Measurements from ENCODE around the gene PLCH1.
"Not testable (repeated sequence)": the region's sequence is repeated elsewhere in the genome, so short reads cannot be mapped to it uniquely, and the experiment has no call there.

PLCH1 gene

DNA sequence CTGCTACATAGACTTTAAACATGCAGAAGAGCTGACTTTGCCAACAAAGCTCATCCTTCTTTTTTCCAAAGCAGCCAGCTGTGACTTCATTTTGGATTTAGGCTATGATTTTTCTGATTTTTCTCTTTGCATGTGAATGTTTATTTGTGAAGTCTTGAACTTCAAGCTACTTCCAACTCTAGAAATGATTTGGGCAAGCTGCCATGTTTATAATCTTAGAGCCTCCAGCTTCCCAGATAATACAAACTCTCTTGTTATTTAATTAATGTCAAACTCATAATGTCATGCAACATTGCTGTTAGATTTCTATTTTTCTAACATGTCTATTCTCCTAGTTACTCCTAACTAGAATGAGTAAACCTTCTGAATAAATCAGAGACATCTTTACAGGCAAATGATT lies 106.4 kb downstream of the PLCH1 start:
- DNase-seq: not testable (repeated sequence)

DNA sequence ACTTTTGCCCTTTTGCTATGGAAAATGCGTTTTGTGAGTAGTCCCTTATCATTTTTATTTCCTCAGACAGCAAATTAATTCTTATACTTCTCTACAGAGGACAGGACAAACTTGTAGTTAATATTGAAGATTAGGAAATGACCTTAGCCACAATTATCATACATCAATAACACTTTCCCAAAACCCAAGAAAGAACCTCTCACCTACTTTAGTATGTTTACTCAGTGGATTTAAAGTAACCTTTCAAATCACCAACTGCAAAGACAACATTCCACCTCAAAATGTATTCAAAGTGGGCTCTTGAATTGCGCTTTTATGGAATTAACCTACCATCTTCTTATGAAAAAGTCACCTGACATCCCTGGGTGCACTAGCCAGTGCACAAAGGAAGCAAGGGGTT lies 107.3 kb downstream of the PLCH1 start:
- no peak for DNase-seq

DNA sequence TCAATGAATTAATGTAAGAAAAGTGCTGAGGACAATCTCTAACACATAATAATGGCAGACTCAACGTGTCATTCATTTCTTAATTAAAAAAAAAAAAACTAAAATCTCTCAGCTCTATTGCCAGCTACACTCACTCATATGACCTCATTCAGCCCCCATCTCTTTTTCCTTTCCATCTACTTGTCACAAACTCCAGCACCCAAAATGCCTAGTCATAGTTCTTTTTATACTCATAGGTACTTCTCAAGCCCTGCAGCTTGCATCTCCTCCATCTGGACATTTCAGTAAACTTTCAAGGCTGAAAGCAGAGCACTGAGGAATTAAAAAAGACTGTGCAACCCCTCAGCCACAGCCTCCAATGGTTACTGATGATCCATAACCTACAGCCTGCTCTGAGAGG lies 109.8 kb downstream of the PLCH1 start:
- DNase-seq: no peak

DNA sequence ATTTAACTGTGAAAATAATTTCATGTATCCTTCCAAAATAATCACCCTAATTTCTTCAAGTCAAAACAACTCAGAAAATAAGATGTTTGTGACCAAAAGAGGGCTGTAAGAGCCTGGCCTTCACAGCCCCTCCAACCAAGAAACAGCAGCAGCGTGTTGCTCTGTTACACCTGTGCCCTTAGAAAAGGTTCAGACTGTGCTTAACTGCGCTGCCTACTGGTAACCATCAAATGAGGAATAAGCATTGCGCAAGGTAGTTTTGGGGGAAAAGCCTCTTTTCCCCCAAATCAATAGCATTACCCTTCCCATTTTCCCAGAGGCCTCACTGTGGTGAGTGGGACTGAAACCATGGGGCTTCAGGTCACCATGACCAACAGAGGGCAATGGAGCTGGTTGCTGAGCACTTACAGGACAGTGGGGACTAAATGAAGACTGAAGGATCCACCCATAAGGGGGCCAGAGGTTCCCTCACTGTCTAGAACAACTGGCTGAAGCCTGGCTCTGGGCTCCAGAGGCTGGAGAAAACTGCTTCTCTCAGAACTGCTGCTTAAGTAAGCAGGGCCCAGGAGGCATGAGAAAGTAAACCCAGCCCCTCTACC lies 110.7 kb downstream of the PLCH1 start:
- no peak for DNase-seq

DNA sequence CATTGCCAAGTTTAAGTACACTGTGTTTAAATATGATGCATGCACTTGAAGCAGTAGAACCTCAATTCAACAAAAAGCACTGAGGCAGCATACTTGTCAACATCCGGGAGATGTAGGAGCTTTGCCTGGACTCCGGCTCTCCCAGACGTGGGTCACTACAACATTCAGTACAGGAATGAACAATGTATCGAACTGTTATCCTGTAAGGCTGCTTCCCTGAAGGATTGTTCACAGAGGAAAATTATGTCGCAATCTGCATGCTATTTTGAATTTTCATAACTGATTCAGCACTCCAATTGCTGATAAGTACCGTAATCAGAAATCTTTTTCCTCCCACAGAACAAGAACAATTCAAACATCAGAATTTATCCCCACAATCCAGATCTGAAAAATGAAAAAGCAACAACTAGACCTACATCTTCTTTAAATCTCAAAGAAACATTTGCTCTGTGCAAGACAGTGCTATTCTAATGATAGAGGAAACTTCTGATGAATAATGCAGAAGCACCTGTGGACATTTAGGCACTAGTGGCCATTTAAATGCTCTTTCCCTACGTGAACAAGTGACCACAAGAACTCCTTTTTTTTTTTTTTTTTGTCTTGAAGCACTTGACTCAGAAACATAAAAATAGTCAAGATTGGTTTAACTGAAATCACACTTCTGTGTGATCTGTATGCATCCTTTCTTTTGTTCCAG lies 113.4 kb downstream of the PLCH1 start:
- DNase-seq: no peak

DNA sequence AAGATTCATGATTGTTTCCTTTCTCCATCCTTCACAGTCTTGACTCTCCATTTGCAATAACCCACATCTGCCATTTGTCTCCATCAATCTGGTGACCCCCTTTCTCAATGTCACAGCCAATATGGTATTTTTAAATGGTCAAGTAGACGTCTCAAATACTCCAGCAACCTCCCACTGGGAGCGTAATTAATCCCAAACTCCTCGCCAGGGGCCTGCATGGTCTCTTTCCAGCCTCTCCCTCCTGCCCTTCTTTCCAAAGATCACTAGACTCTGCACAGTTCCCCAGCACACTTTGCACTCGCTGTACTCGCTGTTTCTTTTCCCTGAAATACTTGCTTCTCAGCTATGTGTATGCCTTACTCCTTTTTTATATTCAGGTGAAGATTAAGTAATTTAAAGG lies 115.3 kb downstream of the PLCH1 start:
- DNase-seq: no peak

DNA sequence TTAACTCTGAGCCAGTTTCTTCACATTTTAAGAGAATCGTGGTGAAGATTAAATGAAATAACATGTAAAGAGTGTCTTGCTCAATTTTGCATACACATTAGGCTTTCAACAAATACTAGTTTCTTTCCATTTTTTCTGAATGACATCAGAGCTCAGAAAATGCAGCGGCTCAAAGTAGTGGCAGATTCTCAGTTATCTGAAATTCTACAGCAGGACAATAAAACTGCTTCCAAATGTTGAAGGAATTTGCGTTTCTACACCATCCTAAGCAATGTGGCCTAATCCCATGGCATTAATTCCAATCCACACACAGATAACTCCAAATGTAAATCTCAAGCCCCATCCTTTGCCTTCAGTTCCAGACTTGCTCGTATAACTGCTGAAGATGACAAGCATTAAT lies 115.8 kb downstream of the PLCH1 start:
- DNase-seq: no peak

DNA sequence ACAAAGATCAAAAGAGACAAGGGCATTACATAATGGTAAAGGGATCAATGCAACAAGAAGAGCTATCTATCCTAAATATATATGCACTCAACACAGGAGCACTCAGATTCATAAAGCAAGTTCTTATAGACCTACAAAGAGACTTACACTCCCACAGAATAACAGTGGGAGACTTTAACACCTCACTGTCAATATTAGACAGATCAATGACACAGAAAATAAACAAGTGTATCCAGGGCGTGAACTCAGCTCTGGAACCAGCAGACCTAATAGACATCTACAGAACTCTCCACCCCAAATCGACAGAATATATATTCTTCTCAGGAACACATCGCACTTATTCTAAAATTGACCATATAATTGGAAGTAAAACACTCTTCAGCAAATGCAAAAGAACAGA lies 122.2 kb downstream of the PLCH1 start:
- DNase-seq: not testable (repeated sequence)

DNA sequence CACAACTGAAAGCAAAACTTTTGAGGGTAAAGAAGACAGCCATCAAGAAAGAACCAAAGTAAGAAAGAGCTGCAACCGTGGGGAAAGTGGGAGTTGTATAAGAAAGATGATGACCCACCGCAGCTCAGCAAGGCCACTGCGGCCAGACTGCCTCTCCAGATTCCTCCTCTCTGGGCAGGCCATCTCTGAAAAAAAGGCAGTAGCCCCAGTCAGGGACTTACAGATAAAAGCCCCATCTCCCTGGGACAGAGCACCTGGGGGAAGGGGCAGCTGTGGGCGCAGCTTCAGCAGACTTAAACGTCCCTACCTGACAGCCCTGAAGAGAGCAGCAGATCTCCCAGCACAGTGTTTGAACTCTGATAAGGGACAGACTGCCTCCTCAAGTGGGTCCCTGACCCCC lies 124.3 kb downstream of the PLCH1 start:
- not testable (repeated sequence) for DNase-seq

DNA sequence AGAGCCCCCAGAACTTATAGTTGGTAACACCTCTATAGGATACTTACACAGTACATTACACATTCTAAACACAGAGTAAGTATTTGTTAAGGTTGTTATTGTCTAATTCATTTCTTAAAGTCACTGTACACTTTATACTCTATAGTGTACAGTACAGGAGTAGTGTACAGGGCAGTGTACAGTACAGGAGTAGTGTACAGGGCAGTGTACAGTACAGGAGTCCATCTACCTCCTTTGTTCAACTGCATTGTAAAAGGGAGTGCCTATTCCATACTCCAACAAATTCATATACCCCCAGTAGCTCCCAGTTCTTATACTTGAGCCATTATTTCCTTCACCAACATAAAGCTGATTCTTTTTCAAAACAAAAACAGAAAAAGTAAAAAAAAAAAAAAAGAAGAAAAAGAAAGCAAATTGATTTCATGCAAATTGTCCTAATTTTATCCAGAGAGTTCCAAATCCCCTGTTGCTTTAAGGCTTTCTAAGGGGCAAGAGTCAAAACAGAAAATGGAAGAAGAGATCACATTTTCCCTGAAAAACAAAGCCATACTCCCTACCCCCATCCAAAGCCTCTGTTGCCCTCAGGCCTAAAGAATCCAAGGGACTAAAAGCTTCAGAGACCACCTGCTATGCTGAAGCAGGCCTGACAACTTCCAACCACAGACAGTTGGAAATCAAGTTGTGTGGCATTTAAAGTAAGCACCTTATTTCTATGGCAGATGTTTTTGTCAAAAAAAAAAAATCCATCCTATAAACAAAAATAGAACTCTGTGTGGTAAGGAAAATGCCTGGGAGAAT lies 125.6 kb downstream of the PLCH1 start:
- no peak for DNase-seq

DNA sequence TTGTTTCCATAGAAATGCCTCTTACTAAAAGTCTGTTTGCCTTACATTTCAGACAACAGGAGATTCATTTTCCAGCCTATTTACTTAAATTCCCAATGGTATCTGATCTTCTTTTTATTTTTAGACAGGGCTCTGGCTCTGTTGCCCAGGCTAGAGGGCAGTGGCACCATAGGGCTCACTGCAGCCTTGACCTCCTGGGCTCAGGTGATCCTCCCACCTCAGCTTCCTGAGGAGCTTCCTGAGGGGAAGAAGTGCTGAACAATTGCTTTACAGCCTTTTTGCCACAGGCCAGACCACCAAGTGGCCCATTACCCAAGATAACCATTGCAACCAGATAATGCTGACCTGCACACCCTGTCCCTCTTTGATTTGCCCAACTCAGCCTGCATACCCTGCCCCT lies 126.3 kb downstream of the PLCH1 start:
- DNase-seq: no peak

DNA sequence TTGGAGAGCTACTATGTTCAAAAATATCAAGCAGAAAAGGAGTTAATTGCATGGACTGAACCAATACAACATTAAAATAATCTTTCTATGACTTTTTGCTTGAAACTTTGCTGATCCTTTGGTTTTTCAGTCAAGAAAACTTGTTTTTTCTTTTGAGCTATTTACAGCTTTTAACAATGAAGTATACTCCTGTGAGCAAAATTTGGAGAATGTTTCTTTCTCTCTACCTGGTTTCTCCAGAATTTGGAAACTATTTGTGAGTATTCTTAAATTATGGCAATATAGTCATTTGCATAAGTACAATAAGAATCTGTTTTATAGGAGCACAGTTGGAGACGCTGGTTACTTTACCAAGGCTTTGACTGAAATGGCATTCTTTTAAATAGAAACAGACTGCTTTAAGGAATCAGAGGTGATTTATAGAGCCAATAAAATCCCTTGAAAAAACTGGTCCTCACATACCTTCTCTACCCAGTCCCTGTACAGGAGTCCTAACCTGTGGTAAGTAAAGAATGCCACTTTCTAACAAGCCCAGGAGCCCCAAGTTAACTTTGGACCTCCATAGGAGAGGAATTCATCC lies 127.4 kb downstream of the PLCH1 start:
- DNase-seq: no peak

DNA sequence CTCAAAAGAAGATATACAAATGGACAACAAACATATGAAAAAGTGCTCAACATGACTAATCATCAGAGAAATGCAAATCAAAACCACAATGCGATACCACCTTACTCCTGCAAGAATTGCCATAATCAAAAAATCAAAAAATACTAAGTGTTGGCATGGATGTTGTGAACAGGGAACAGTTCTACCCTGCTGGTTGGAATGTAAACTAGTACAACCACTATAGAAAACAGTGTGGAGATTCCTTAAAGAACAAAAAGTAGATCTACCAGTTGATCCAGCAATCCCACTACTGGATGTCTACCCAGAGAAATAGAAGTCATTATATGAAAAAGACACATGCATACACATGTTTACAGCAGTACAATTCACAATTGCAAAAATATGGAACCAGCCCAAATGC lies 129.7 kb downstream of the PLCH1 start:
- DNase-seq: not testable (repeated sequence)

DNA sequence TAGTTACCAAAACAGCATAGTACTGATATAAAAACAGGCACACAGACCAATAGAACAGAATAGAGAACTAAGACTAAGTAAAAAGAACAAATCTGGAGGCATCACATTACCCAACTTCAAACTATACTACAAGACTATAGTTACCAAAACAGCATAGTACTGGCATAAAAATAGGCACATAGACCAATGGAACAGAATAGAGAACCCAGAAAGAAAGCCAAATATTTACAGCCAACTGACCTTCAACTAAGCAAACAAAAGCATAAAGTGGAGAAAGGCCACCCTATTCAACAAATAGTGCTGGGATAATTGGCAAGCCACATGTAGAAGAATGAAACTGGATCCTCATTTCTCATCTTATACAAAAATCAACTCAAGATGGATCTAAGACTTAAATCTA lies 130.5 kb downstream of the PLCH1 start:
- not testable (repeated sequence) for DNase-seq

DNA sequence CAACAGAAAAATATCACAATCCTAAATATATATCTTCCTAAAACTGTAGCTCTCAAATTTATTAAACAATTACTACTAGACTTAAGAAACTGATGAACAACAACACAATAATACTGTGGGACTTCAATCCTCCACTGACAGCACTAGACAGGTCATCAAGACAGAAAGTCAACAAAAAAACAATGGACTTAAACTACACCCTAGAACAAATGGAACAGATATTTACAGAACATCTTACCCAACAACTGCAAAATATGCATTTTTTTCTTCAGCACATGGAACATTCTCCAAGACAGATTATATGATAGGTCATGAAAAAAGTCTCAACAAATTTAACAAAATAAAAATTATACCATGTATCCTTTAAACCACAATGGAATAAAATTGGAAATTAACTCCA lies 133.4 kb downstream of the PLCH1 start:
- DNase-seq: no peak

DNA sequence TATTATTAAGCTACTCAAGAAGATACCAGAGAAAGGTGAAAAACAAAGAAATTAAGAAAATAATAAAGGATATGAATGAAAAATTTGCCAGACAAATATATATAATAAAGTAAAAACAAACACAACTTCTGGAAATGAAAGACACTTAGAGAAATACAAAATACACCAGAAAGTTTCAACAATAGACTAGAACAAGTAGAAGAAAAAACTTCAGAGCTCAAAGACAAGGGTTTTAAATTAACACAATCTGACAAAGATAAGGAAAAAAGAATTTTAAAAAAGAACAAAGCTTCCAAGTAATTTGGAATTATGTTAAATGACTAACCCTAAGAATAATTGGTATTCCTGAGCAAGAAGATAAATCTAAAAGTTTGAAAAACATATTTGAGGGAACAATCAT lies 135.3 kb downstream of the PLCH1 start:
- DNase-seq: no peak

DNA sequence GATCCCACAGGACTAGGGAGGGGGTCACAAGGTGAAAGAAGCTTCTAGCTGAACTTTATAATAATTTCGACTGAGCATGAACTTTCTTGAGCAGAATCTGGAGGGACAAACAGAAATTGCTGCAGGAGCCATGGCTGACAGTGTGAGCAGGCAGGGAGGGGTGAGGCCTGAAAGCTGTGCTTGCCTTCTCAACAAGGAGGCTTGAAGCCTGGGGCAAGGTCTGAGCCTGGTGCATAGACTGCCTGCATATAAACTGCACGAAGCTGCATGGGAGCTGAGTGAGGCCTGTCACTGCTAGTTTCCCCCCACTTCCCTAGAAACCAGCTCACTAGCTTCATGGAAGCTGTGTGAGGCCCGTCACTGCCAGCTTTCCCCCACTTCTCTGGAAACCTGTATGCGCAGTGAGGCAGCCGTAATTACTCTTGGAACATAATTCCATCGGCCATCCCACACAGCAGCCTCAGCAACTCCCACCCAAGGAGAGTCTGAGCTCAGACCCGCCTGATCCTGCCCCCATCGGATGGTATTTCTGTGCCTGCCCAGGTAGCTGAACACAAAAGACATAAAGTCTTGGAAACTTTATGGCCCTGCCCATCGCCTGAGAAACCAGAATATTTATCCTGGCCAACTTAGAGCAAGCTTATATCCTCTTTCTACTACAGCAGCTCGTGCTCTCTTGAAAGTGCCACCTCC lies 136.5 kb downstream of the PLCH1 start:
- DNase-seq: no peak

DNA sequence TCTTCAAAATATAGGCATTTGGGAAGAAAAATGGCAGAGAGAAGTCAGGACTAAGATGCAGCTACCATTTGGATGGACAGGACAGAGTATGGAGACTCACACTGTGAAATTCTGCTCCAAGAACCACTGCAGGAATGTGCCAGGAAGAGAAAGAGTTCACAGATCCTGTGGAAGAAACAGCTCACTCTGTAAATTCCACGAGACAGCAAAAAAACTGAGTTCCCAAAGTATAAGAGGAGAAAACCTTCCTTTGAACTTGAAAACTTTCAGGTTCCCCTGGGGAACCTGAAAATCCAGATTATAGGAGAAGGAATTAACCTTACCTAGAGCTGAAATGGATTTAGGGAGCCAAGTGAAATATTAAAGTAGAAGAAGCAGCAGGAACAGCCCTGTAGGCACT lies 137.1 kb downstream of the PLCH1 start:
- no peak for DNase-seq

DNA sequence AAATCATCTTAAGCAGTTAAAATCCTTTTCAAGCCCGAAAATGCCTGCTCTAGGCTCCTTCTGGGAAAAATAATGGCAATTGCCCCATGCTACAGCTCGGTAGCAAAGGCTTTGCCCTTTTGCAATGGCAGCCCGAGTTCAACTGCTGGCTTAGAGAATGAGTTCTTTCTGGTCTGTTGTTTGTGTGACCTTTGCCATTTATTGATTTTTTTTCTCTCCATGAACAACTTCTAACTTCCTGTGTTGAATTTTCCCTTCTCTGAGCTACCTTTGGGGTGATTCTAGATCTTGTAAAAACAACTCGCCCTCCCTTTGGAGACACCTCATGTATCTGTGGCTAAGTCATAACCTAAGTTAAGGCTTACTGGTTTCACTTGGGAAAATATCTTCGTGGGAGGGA lies 139.3 kb downstream of the PLCH1 start:
- DNase-seq: no peak

DNA sequence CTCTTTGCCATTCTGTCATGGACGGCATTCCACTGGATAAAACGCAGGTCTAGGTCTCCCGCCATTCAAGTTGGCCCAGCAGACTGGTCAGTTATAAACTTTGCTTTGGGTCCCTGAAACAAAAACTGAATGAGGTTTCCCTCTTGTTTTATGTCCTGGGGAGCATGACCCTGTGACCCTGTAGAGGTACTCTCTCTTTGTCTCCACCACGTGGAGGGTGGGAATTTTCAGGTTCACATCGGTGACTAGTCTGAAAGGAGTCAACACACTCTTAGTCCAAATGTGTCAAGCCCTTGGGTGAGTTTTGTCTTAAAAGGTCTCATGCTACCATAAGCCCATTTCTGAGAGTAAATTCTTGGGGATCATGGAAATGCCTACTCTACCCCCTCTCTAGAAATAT lies 139.9 kb downstream of the PLCH1 start:
- DNase-seq: no peak

DNA sequence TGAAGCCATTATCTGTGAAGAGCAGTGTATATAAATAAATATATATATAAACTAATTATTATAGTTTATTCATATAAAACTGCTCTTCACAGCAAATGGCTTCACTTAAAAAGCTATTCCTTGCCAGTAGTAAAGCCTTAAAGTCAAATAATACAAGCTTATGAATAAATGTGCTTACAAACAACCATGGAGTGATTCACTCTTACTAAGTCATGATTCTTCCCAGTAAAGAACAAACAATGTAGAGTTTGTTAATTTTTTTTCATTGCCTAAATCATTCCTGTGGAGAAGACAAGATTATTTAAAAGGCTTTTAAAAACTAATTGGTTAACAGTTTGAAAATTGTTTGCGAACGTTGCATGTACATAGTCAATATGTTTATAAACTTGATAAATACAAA lies 140.7 kb downstream of the PLCH1 start:
- no peak for DNase-seq

DNA sequence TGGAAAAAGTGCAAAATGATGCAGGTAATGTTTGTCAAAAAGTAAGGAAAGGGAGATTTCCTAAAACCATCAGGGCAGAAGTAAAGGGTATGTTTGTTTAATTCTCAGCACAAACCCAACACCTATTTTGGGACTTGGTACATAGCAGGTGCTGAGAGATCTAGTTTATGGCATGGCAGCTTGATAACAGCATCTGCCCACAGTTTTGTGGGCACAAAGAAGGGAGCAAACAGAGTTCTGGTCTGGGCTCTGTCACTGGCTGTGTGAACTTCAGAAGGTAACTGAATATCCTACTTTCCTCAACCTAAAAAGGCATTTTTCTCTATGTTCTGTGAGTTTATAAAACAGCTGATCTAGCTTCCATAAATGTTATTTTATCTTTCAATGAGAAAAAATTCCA lies 141.6 kb downstream of the PLCH1 start:
- no peak for DNase-seq

DNA sequence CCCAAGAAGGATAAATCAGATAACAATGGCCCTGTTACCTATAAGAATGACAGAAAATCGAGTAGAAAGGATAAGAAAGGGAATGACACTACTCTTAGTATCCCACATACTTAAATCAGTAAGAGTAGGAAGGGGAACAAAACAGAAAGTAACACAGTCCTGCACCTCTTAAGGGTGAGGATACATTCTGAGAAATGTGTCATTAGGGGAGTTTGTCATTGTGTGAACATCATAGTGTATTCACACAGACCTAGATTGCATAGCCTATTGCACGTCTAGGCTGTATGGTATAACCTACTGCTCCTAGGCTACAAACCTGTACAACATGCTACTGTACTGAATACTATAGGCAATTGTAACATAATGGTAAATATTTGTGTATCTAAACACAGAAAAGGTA lies 142.6 kb downstream of the PLCH1 start:
- no peak for DNase-seq

Measured in GF-D8 (cell line).